GM18951 (cell line): Measurements from ENCODE around the gene PLIN4.

Source experiments
- POLR2A ChIP-seq: IDR thresholded peaks from 4 replicates; pipeline ENCODE4 v1.6.1; 2011; ENCODE audit warnings: mild to moderate bottlenecking; ENCODE audit not compliant: insufficient read length, insufficient read depth; ENCODE audit errors: extremely low read depth
- in situ Hi-C: fragments of 300-500 bp; cut with MboI; formaldehyde crosslinking; loops from one replicate; pipeline ENCODE4 v1.12.0; 2022; ENCODE audit warnings: low sequenced_read_pairs, mixed read lengths, inconsistent platforms; ENCODE audit not compliant: unreplicated experiment

The PLIN4 gene

GRCh38 chr19:4504297-4504701 lies 14.0 kb downstream of the PLIN4 start:
- in situ Hi-C loops = no loop called here

GRCh38 chr19:4503825-4504170 lies 14.5 kb downstream of the PLIN4 start:
- in situ Hi-C loops = no loop called here
- TF ChIP-seq POLR2A = no peak

More at GRCh38 chr19:4504297-4504701, 14.0 kb downstream of the PLIN4 start:
- TF ChIP-seq POLR2A = no peak

GRCh38 chr19:4503132-4503824 lies 15.0 kb downstream of the PLIN4 start:
- in situ Hi-C loops = no loop called here
- TF ChIP-seq POLR2A = no peak

GRCh38 chr19:4502282-4503131 lies 15.8 kb downstream of the PLIN4 start:
- TF ChIP-seq POLR2A = no peak
- in situ Hi-C loops = no loop called here

- in situ Hi-C loops = no loop called here
- no peak for TF ChIP-seq POLR2A
Observed at GRCh38 chr19:4501691-4502090, 16.6 kb downstream of the PLIN4 start.

GRCh38 chr19:4500841-4501591 lies 17.3 kb downstream of the PLIN4 start:
- in situ Hi-C loops = no loop called here
- TF ChIP-seq POLR2A = no peak

GRCh38 chr19:4499855-4500254 lies 18.4 kb downstream of the PLIN4 start:
- in situ Hi-C loops = no loop called here
- no peak for TF ChIP-seq POLR2A

GRCh38 chr19:4499318-4499717 lies 19.0 kb downstream of the PLIN4 start:
- TF ChIP-seq POLR2A = no peak

GRCh38 chr19:4498694-4499093 lies 19.6 kb downstream of the PLIN4 start:
- in situ Hi-C loops = no loop called here
- TF ChIP-seq POLR2A = no peak

More at GRCh38 chr19:4499318-4499717, 19.0 kb downstream of the PLIN4 start:
- in situ Hi-C loops = no loop called here

GRCh38 chr19:4497770-4498389 lies 20.4 kb downstream of the PLIN4 start:
- in situ Hi-C loops = no loop called here
- TF ChIP-seq POLR2A = no peak

GRCh38 chr19:4496304-4496703 lies 22.0 kb downstream of the PLIN4 start:
- TF ChIP-seq POLR2A = no peak
- in situ Hi-C loops = no loop called here

- no peak for TF ChIP-seq POLR2A
Observed at GRCh38 chr19:4495471-4495870, 22.8 kb downstream of the PLIN4 start.

GRCh38 chr19:4494691-4495064 lies 23.6 kb downstream of the PLIN4 start:
- in situ Hi-C loops = no loop called here
- TF ChIP-seq POLR2A = no peak

More at GRCh38 chr19:4495471-4495870, 22.8 kb downstream of the PLIN4 start:
- in situ Hi-C loops = no loop called here
